ENCODE data around the gene FYB1. TPM values are rescaled to one million over a fixed set of nuclear protein-coding genes. Genes with fewer than 3 reads are reported as not detected.

Gene FYB1
- total RNA-seq, 1 experiment from 2014 or later: 0.52 TPM

- TF ChIP-seq ZNF317 (CRISPR knock-in tag; IDR thresholded peaks at IDR 0.05; ENCODE audit: borderline replicate concordance, low read depth) (no peak), EMX1 (CRISPR knock-in tag; IDR thresholded peaks at IDR 0.05) (no peak), MYBL2 (CRISPR knock-in tag; IDR thresholded peaks at IDR 0.05) (peak; percentile 73), NFE2L1 (CRISPR knock-in tag; IDR thresholded peaks at IDR 0.05) (no peak), TP53 (CRISPR knock-in tag; IDR thresholded peaks at IDR 0.05) (no peak), FOXP1 (CRISPR knock-in tag; IDR thresholded peaks at IDR 0.05; ENCODE audit: borderline replicate concordance) (peak; percentile 83), PRRX2 (CRISPR knock-in tag; IDR thresholded peaks at IDR 0.05) (no peak), KAT7 (CRISPR knock-in tag; IDR thresholded peaks at IDR 0.05; ENCODE audit: borderline replicate concordance) (peak; percentile 44; the same call in 1 of the 2 replicates), ZNF423 (CRISPR knock-in tag; IDR thresholded peaks at IDR 0.05) (no peak), ESRRA (CRISPR knock-in tag; IDR thresholded peaks at IDR 0.05; ENCODE audit: borderline replicate concordance) (no peak), SP1 (CRISPR knock-in tag; conservative IDR thresholded peaks at IDR 0.05) (peak; percentile 60), CREB1 (CRISPR knock-in tag; IDR thresholded peaks at IDR 0.05) (no peak), FOXK1 (CRISPR knock-in tag; IDR thresholded peaks at IDR 0.05) (peak; percentile 63; the same call in 1 of the 2 replicates), NR1H2 (CRISPR knock-in tag; IDR thresholded peaks at IDR 0.05) (no peak), RELA (CRISPR knock-in tag; IDR thresholded peaks at IDR 0.05; ENCODE audit: borderline replicate concordance) (no peak), SMAD3 (CRISPR knock-in tag; IDR thresholded peaks at IDR 0.05; ENCODE audit: borderline replicate concordance) (no peak)
- TF ChIP-seq, protein P1, sequence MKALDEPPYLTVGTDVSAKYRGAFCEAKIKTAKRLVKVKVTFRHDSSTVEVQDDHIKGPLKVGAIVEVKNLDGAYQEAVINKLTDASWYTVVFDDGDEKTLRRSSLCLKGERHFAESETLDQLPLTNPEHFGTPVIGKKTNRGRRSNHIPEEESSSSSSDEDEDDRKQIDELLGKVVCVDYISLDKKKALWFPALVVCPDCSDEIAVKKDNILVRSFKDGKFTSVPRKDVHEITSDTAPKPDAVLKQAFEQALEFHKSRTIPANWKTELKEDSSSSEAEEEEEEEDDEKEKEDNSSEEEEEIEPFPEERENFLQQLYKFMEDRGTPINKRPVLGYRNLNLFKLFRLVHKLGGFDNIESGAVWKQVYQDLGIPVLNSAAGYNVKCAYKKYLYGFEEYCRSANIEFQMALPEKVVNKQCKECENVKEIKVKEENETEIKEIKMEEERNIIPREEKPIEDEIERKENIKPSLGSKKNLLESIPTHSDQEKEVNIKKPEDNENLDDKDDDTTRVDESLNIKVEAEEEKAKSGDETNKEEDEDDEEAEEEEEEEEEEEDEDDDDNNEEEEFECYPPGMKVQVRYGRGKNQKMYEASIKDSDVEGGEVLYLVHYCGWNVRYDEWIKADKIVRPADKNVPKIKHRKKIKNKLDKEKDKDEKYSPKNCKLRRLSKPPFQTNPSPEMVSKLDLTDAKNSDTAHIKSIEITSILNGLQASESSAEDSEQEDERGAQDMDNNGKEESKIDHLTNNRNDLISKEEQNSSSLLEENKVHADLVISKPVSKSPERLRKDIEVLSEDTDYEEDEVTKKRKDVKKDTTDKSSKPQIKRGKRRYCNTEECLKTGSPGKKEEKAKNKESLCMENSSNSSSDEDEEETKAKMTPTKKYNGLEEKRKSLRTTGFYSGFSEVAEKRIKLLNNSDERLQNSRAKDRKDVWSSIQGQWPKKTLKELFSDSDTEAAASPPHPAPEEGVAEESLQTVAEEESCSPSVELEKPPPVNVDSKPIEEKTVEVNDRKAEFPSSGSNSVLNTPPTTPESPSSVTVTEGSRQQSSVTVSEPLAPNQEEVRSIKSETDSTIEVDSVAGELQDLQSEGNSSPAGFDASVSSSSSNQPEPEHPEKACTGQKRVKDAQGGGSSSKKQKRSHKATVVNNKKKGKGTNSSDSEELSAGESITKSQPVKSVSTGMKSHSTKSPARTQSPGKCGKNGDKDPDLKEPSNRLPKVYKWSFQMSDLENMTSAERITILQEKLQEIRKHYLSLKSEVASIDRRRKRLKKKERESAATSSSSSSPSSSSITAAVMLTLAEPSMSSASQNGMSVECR (CRISPR knock-in tag; IDR thresholded peaks at IDR 0.05; ENCODE audit: borderline replicate concordance): no peak; the same call in 1 of the 2 replicates
- TF ChIP-seq, protein P2, sequence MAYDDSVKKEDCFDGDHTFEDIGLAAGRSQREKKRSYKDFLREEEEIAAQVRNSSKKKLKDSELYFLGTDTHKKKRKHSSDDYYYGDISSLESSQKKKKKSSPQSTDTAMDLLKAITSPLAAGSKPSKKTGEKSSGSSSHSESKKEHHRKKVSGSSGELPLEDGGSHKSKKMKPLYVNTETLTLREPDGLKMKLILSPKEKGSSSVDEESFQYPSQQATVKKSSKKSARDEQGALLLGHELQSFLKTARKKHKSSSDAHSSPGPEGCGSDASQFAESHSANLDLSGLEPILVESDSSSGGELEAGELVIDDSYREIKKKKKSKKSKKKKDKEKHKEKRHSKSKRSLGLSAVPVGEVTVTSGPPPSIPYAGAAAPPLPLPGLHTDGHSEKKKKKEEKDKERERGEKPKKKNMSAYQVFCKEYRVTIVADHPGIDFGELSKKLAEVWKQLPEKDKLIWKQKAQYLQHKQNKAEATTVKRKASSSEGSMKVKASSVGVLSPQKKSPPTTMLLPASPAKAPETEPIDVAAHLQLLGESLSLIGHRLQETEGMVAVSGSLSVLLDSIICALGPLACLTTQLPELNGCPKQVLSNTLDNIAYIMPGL (CRISPR knock-in tag; IDR thresholded peaks at IDR 0.05): peak; percentile 62
- TF ChIP-seq, protein P3, sequence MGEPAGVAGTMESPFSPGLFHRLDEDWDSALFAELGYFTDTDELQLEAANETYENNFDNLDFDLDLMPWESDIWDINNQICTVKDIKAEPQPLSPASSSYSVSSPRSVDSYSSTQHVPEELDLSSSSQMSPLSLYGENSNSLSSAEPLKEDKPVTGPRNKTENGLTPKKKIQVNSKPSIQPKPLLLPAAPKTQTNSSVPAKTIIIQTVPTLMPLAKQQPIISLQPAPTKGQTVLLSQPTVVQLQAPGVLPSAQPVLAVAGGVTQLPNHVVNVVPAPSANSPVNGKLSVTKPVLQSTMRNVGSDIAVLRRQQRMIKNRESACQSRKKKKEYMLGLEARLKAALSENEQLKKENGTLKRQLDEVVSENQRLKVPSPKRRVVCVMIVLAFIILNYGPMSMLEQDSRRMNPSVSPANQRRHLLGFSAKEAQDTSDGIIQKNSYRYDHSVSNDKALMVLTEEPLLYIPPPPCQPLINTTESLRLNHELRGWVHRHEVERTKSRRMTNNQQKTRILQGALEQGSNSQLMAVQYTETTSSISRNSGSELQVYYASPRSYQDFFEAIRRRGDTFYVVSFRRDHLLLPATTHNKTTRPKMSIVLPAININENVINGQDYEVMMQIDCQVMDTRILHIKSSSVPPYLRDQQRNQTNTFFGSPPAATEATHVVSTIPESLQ (CRISPR knock-in tag; IDR thresholded peaks at IDR 0.05): no peak
- TF ChIP-seq, protein P4, sequence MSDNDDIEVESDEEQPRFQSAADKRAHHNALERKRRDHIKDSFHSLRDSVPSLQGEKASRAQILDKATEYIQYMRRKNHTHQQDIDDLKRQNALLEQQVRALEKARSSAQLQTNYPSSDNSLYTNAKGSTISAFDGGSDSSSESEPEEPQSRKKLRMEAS (CRISPR knock-in tag; IDR thresholded peaks at IDR 0.05): peak; percentile 45; the same call in 1 of the 2 replicates
- TF ChIP-seq, protein P5, sequence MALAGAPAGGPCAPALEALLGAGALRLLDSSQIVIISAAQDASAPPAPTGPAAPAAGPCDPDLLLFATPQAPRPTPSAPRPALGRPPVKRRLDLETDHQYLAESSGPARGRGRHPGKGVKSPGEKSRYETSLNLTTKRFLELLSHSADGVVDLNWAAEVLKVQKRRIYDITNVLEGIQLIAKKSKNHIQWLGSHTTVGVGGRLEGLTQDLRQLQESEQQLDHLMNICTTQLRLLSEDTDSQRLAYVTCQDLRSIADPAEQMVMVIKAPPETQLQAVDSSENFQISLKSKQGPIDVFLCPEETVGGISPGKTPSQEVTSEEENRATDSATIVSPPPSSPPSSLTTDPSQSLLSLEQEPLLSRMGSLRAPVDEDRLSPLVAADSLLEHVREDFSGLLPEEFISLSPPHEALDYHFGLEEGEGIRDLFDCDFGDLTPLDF (CRISPR knock-in tag; IDR thresholded peaks at IDR 0.05): no peak
- TF ChIP-seq, protein P6, sequence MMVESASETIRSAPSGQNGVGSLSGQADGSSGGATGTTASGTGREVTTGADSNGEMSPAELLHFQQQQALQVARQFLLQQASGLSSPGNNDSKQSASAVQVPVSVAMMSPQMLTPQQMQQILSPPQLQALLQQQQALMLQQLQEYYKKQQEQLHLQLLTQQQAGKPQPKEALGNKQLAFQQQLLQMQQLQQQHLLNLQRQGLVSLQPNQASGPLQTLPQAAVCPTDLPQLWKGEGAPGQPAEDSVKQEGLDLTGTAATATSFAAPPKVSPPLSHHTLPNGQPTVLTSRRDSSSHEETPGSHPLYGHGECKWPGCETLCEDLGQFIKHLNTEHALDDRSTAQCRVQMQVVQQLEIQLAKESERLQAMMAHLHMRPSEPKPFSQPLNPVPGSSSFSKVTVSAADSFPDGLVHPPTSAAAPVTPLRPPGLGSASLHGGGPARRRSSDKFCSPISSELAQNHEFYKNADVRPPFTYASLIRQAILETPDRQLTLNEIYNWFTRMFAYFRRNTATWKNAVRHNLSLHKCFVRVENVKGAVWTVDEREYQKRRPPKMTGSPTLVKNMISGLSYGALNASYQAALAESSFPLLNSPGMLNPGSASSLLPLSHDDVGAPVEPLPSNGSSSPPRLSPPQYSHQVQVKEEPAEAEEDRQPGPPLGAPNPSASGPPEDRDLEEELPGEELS (CRISPR knock-in tag; IDR thresholded peaks at IDR 0.05): peak; percentile 28; the same call in 1 of the 2 replicates
- TF ChIP-seq, protein P7, sequence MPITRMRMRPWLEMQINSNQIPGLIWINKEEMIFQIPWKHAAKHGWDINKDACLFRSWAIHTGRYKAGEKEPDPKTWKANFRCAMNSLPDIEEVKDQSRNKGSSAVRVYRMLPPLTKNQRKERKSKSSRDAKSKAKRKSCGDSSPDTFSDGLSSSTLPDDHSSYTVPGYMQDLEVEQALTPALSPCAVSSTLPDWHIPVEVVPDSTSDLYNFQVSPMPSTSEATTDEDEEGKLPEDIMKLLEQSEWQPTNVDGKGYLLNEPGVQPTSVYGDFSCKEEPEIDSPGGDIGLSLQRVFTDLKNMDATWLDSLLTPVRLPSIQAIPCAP (CRISPR knock-in tag; IDR thresholded peaks at IDR 0.05): no peak; the same call in 1 of the 2 replicates
Observed at GRCh38 chr5:39074017-39074814, 145.1 kb downstream of the FYB1 start, which contains the start of gene RICTOR (continued).

All from WTC11 (cell line).